Astrocyte (in vitro differentiated cells and primary cell): ENCODE results near the gene TK2.

Source experiments
- EZH2 ChIP-seq: IDR thresholded peaks from 2 replicates; pipeline ENCODE4 v1.6.1; 2012; ENCODE audit warnings: mild to moderate bottlenecking, low read length, inconsistent platforms; ENCODE audit not compliant: insufficient read depth
- TF ChIP-seq, protein P1 (sequence below): IDR thresholded peaks from 2 replicates; pipeline ENCODE4 v1.5.1; 2011; ENCODE audit warnings: low read depth, mild to moderate bottlenecking, inconsistent platforms, low read length, moderate library complexity; ENCODE audit not compliant: insufficient read depth

DNA sequence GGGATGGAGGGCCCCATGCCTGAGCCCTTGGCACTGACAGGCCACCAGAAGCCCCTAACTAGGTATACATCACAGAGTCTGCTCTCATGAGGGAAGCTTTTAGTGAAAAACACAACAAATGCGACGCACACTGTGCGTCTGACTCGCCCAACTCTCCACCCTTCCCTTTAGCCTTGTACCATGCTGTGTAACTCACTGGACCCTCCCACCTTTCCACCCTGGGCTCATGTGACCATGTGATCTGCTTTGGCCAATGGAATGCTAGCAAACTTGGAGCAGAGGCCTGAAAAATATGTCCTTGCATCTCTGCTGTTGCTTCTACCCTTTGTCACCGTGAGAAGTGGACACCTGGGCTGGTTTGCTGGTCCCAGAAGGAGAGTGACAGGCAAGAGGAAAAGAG is 21.6 kb downstream of the TK2 start:
- TF ChIP-seq EZH2 = no peak
- TF ChIP-seq, protein P1, sequence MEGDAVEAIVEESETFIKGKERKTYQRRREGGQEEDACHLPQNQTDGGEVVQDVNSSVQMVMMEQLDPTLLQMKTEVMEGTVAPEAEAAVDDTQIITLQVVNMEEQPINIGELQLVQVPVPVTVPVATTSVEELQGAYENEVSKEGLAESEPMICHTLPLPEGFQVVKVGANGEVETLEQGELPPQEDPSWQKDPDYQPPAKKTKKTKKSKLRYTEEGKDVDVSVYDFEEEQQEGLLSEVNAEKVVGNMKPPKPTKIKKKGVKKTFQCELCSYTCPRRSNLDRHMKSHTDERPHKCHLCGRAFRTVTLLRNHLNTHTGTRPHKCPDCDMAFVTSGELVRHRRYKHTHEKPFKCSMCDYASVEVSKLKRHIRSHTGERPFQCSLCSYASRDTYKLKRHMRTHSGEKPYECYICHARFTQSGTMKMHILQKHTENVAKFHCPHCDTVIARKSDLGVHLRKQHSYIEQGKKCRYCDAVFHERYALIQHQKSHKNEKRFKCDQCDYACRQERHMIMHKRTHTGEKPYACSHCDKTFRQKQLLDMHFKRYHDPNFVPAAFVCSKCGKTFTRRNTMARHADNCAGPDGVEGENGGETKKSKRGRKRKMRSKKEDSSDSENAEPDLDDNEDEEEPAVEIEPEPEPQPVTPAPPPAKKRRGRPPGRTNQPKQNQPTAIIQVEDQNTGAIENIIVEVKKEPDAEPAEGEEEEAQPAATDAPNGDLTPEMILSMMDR = no peak
